Stimulated activated naive CD8-positive, alpha-beta T cell treated with anti-CD3 and anti-CD28 coated beads, Interleukin-15, amount 100 ng/mL, for 72 hours (primary cell): Measurements from ENCODE around the gene VWF.
A peak's percentile ranks its signal among the peaks of the same experiment; 100 is the strongest.
"Not testable (repeated sequence)": the region's sequence is repeated elsewhere in the genome, so short reads cannot be mapped to it uniquely, and the experiment has no call there.

ENCODE experiments used
- ATAC-seq: fragments of 150-1000 bp; cut with Tn5 transposase; 2 replicates; pipeline ENCODE4 v1.10.0; 2021; ENCODE audit warnings: mild to moderate bottlenecking, moderate library complexity
- DNase-seq, 2 donors: peaks; one replicate each; pipeline ENCODE4 v3.0.0; 2021 to 2022
- H3K27ac Mint-ChIP-seq, 2 donors: one replicate each; pipeline ENCODE4 v1.8.0; 2022; ENCODE audit warnings: mild to moderate bottlenecking in 2 of 2, mixed read lengths in 2 of 2, moderate library complexity in 2 of 2
- H3K27me3 Mint-ChIP-seq: one replicate; pipeline ENCODE4 v1.8.0; 2022; ENCODE audit warnings: mixed read lengths
- H3K4me1 Mint-ChIP-seq: one replicate; pipeline ENCODE4 v1.8.0; 2022; ENCODE audit warnings: mild to moderate bottlenecking, mixed read lengths
- H3K4me3 Mint-ChIP-seq, 2 donors: one replicate each; pipeline ENCODE4 v1.8.0; 2022; ENCODE audit warnings: mild to moderate bottlenecking in 2 of 2, mixed read lengths in 2 of 2, moderate library complexity in 1 of 2
- H3K9me3 Mint-ChIP-seq, 2 donors: one replicate each; pipeline ENCODE4 v1.8.0; 2022; ENCODE audit warnings: mixed read lengths in 2 of 2

Gene VWF

DNA sequence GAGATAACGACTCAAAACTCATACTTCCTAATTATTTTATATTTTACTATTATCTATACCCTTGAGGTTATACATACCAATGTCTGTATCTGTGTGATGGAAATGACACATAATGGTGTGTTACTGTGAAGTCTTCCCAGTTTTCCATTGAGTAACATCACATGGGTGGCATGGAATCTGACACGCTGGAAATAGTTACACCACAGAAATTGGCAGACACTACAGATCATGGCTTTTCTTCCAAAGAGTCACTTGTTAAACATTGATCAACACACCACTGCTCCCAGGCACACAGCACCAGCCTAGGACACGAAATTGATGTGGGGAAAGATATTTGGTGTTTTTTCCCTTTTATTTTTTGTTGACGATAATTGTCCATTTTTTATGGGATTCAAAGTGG is 33.0 kb upstream of the VWF start:
- Mint-ChIP-seq H3K27me3 (no peaks in the 10 kb centered on the region), H3K4me3 (no peak overlapping the region), H3K4me1 (peaks cover 25% of the 10 kb centered on the region), H3K27ac (peak overlapping the region in 1 of 2 donors; percentile 43), H3K9me3 (no peaks in the 10 kb centered on the region)
- DNase-seq (no peak), ATAC-seq (no peak)

DNA sequence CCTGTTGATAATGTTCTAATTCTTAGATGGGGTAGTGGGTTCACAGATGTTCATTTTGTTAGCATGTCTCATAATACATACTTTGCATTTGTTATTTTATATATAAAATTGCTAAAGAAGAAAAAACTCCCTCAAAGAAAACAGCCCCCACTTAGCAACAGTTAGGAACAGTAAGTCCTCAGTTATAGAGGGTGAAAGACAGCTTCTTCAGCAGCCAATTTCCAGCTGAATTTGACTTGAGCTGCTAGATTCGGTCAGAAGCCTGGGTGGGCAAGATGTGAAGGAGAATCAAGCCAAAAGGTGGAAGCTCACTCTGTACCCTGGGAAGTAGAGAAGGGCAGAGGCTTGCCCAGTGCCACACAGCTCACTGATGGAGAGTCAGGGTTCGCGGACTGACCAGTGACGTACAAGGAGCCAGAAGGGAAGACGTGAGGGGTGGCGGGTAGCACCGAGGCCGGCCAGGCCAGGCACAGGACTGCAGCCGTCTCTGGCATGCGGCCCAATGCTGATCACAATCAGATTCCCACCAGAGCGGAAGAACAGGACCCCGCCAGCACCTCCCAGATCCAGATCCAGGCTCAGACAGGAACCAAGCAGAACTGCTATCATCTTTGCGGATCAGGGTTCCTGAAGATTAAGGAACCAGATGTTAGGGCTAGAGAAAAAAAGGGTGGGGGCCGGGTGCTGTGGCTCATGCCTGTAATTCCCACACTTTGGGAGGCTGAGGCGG is 30.4 kb upstream of the VWF start:
- H3K9me3 Mint-ChIP-seq: no peaks in the 10 kb centered on the region
- no peaks in the 10 kb centered on the region for H3K27me3 Mint-ChIP-seq
- ATAC-seq (no peak), DNase-seq (no peak)
- H3K4me3 Mint-ChIP-seq: no peak overlapping the region
- H3K4me1 Mint-ChIP-seq: peaks cover 17% of the 10 kb centered on the region
- H3K27ac Mint-ChIP-seq: peak overlapping the region in 1 of 2 donors; percentile 81

DNA sequence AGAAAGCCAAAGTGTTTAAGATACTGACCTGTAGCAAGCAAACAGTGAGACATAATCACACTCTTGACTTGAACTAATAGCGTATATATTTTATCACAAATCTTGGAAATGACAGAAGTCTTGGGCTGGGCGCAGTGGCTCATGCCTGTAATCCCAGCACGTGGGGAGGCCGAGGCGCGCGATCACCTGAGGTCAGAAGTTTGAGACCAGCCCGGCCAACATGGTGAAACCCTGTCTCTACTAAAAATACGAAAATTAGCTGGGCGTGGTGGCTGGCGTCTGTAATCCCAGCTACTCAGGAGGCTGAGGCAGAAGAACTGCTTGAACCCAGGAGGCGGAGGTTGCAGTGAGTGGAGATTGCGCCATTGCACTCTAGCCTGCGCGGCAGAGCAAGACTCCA is 24.3 kb upstream of the VWF start:
- H3K4me1 Mint-ChIP-seq: peaks cover 25% of the 10 kb centered on the region
- H3K27ac Mint-ChIP-seq, ATAC-seq, H3K27me3 Mint-ChIP-seq, DNase-seq, H3K4me3 Mint-ChIP-seq, H3K9me3 Mint-ChIP-seq: not testable (repeated sequence)

DNA sequence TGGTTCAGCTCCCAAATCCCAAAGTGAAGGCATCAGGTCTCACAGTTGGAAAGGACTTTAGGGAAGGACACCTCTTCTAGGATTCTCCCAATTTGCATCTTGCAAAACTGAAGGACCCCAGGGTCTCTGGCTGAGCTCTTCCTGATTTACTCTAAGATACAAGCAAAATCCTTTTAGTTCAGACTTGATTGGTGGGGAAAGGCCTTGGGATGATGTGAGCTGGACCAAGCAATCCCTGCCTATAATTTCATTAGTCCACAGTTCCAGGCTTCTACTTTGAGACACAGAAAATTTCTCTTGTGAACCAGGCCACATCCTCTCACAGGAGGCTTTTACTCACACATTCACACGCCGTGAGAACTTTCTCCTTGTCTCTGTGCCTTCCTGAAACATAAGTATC is 23.6 kb upstream of the VWF start:
- no peak for DNase-seq
- Mint-ChIP-seq H3K9me3 (no peaks in the 10 kb centered on the region), H3K4me1 (peaks cover 27% of the 10 kb centered on the region), H3K27ac (peak overlapping the region in 1 of 2 donors; percentile 77), H3K4me3 (no peak overlapping the region), H3K27me3 (no peaks in the 10 kb centered on the region)
- no peak for ATAC-seq

DNA sequence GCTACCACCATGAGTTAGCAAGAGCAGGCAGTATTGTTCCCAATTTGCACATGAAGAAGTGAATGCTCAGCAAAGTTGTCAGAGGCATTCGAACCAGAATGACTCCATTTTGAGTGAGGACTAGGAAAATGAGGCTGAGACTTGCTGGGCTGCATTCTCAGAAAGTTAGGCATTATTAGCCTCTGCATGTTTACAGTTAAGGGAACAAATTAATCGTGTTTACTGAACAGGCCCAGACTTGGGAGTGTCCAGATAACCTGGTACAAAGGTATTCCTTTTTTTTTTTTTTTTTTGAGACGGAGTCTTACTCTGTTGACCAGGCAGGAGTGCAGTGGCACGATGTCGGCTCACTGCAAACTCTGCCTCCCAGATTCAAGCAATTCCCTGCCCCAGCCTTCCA is 22.5 kb upstream of the VWF start:
- Mint-ChIP-seq H3K27me3 (no peaks in the 10 kb centered on the region), H3K4me3 (no peak overlapping the region), H3K27ac (no peak overlapping the region), H3K4me1 (peaks cover 38% of the 10 kb centered on the region), H3K9me3 (no peaks in the 10 kb centered on the region)
- DNase-seq (no peak), ATAC-seq (no peak)

DNA sequence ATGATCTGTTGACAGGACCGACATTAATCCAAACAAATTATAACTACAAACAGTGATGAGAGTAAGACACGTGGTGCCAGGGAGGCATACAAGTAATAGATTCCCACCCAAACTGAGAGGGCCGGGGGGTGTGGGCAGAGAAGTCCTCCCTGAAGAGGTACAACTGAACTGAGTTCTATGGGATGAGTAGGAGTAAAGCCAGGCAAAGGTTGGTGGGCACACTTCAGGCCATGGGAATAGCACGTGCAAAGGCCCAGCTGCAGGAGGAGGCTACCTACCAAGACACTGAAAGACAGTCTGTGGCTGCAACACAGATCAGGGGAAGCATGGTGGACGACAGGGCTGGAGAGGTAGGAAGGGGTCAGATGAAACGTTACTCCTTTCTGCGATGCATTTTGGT is 22.0 kb upstream of the VWF start:
- Mint-ChIP-seq H3K27ac (no peak overlapping the region), H3K27me3 (no peaks in the 10 kb centered on the region), H3K4me1 (peaks cover 42% of the 10 kb centered on the region), H3K9me3 (no peaks in the 10 kb centered on the region), H3K4me3 (no peak overlapping the region)
- DNase-seq: no peak
- ATAC-seq: no peak

DNA sequence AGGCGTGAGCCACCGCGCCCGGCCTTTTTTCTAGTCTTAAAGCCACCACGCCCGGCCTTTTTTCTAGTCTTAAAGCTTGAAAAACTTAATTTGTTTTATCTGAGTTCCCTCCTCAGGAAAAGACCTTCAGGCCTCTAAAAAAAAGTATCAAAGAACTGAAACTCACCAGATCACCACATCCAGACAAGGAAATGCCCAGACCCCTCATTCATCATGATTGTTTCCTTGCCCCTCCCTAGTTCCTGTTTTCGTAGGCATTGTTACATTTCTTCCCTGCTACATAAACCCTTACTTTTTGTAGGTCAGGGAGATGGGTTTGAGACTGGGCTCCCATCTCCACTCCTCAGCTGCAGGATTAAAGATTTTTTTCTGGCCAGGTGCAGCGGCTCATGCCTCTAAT is 21.1 kb upstream of the VWF start:
- ATAC-seq: no peak
- Mint-ChIP-seq H3K27ac (peak overlapping the region; percentile 77 to 87), H3K4me1 (peaks cover 52% of the 10 kb centered on the region), H3K4me3 (peak overlapping the region; percentile 21 to 30), H3K27me3 (no peaks in the 10 kb centered on the region), H3K9me3 (no peaks in the 10 kb centered on the region)
- DNase-seq: no peak

DNA sequence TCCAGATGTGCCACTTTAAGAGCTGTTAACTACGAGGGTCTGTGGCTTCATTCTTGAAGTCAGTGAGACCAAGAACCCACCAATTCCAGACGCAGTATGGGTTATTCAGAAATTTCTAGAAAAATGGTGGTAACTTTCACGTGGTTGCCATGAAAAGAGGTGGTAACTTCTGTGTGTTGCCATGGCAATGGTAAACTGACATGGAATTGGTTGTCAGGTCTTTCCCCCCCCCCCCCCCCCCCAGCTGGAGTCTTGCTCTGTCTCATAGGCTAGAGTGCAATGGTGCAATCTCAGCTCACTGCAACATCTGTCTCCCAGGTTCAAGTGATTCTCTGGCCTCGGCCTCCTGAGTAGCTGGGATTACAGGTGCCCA is 18.8 kb upstream of the VWF start:
- H3K4me1 Mint-ChIP-seq: peaks cover 68% of the 10 kb centered on the region
- H3K27me3 Mint-ChIP-seq: no peaks in the 10 kb centered on the region
- ATAC-seq (no peak), DNase-seq (no peak)
- peak overlapping the region in 1 of 2 donors; percentile 56 for H3K4me3 Mint-ChIP-seq
- no peaks in the 10 kb centered on the region for H3K9me3 Mint-ChIP-seq
- H3K27ac Mint-ChIP-seq: peak overlapping the region in 1 of 2 donors; percentile 85

DNA sequence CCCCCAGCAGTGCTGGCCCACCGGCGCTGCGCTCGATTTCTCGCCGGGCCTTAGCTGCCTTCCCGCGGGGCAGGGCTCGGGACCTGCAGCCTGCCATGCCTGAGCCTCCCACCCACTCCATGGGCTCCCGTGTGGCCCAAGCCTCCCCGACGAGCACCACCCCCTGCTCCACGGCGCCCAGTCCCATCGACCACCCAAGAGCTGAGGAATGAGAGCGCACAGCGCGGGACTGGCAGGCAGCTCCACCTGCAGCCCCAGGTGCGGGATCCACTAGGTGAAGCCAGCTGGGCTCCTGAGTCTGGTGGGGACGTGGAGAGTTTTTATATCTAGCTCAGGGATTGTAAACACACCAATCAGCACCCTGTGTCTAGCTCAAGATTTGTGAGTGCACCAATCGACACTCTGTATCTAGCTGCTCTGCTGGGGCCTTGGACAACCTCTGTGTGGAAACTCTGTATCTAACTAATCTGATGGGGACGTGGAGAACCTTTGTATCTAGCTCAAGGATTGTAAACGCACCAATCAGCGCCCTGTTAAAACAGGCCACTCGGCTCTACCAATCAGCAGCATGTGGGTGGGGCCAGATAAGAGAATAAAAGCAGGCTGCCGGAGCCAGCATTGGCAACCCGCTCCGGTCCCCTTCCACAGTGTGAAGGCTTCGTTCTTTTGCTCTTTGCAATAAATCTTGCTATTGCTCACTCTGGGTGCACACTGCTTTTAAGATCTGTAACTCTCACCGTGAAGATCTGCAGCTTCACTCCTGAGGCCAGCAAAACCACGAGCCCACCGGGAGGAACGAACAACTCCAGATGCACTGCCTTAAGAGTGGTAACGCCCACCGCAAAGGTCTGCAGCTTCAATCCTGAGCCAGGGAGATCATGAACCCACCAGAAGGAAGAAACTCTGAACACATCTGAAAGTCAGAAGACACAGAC is 18.2 kb upstream of the VWF start:
- DNase-seq, H3K9me3 Mint-ChIP-seq, H3K27me3 Mint-ChIP-seq, ATAC-seq: not testable (repeated sequence)
- Mint-ChIP-seq H3K4me1 (peaks cover 66% of the 10 kb centered on the region), H3K27ac (peak overlapping the region in 1 of 2 donors; percentile 35), H3K4me3 (peak overlapping the region in 1 of 2 donors; percentile 56)

DNA sequence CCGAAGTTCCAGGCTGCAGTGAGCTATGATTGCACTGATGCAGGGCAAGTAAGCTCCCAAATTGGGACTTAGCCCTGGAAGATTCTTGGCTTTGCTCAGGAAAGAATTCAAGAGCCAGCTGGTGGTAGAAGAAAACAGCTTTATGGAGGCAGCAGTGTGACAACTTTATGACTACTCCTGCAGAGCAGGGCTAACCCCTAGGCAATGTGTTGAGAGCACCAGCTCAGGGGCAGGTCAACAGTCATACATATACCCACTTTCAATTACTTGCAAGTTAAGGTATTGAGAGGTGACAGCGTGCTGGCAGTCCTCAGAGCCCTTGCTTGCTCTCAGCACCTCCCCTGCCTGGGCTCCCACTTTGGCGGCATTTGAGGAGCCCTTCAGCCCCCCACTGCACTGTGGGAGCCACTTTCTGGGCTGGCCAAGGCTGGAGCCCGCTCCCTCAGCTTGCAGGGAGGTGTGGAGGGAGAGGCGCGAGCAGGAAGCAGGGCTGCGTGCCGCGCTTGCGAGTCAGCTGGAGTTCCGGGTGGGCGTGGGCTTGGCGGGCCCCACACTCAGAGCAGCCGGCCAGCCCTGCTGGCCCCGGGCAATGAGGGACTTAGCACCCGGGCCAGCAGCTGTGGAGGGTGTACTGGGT is 17.4 kb upstream of the VWF start:
- H3K27me3 Mint-ChIP-seq, H3K9me3 Mint-ChIP-seq, DNase-seq: not testable (repeated sequence)
- peak overlapping the region; percentile 98 for H3K27ac Mint-ChIP-seq
- H3K4me3 Mint-ChIP-seq: peak overlapping the region in 1 of 2 donors; percentile 64
- H3K4me1 Mint-ChIP-seq: peaks cover 66% of the 10 kb centered on the region
- peak; percentile 60 for ATAC-seq

DNA sequence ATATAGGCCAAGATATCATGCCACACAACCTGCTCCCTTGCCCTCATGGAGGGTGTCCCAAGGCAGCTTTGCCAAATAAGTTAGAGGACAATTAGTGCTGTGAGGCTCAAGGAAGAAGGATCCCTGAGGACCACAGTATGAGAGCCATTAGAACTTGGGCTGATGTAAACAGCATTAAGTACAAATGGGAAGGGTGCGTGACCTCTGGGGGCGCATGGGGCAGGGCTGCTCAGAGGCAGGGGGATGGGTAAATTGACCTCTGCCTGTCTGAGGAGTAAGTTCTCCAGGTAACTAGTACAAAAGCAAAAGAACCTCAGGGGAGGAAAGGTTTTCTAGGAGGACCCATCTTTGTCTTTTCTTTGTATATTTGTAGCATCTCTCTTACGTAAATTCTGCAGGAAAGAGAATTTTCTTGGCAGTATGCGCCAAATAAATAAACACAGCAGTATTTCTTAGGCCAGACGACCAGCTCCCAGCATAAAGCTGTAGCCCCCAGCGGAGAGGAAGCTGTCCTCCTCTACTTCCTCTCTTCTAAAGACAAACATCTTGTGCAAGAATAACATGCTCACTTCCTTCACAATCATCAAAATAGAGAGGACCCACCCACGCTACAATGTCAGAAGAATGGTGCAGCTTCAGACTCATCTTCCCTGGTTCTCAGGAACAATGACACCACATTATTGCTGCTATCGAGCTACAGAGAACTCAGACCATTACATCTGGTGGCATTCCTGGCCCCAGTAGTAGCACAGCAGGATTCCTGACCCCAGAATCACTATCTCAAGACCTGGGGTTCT is 16.4 kb upstream of the VWF start:
- H3K27me3 Mint-ChIP-seq: no peaks in the 10 kb centered on the region
- ATAC-seq (peak; percentile 74), DNase-seq (peak in 1 of 2 donors; percentile 25)
- peak overlapping the region; percentile 98 for H3K27ac Mint-ChIP-seq
- H3K4me3 Mint-ChIP-seq: peak overlapping the region; percentile 64 to 78
- peaks cover 5 to 8% of the 10 kb centered on the region in 2 donors for H3K9me3 Mint-ChIP-seq
- peaks cover 58% of the 10 kb centered on the region for H3K4me1 Mint-ChIP-seq

DNA sequence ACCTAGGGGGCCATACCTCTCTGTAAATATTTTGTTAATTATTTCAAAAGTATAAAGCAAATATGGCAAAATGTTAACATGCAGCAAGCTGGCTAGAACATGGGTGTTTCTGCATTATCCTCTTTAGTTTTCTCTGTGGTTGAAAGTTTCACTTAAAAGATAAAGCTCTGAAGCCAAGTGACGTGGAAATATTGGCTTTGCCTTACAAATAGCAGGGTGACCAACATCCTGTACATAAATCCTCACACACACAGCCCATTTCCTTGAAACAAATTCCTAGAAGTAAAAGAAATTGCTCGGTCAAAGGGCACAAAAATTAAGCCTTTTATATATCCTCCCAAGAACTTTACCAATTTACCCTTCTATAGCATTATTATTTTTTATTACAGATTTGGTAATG is 10.6 kb upstream of the VWF start:
- ATAC-seq (no peak), DNase-seq (no peak)
- no peaks in the 10 kb centered on the region for H3K27me3 Mint-ChIP-seq

DNA sequence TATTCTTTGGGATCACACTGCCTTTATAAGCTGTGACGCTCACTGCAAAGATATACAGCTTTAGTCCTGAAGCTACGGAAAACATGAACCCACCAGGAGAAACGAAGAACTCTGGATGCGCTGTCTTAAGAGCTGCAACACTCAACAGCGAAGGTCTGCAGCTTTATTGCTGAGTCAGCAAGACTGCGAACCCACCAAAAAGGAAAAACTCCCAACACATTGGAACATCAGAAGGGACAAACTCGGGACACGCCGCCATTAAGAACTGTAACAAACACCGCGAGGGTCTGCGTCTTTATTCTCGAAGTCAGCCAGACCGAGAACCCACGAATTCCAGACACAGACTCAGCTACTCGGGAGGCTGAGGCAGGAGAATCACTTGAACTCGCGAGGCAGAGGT is 9.2 kb upstream of the VWF start:
- no peak for ATAC-seq
- no peaks in the 10 kb centered on the region for H3K27me3 Mint-ChIP-seq
- no peak overlapping the region for H3K4me3 Mint-ChIP-seq

More for the DNA sequence above, 10.6 kb upstream of the VWF start:
- peaks cover 30% of the 10 kb centered on the region for H3K4me1 Mint-ChIP-seq
- H3K27ac Mint-ChIP-seq: no peak overlapping the region
- H3K4me3 Mint-ChIP-seq: no peak overlapping the region
- H3K9me3 Mint-ChIP-seq: peaks cover 5 to 8% of the 10 kb centered on the region in 2 donors

DNA sequence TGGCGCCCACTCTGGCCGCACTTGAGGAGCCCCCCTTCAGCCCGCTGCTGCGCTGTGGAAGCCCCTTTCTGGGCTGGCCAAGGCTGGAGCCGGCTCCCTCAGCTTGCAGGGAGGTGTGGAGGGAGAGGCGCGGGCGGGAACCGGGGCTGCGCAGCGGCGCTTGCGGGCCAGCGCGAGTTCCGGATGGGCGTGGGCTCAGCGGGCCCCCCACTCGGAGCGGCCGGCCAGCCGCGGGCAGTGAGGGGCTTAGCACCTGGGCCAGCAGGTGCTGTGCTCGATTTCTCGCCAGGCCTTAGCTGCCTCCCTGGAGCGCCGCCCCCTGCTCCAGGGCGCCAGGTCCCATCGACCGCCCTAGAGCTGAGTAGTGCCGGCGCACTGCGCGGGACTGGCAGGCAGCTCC is 8.0 kb upstream of the VWF start:
- Mint-ChIP-seq H3K27me3 (no peaks in the 10 kb centered on the region), H3K9me3 (peaks cover 5 to 7% of the 10 kb centered on the region in 2 donors), H3K4me1 (peaks cover 10% of the 10 kb centered on the region), H3K4me3 (no peak overlapping the region), H3K27ac (no peak overlapping the region)
- DNase-seq (no peak), ATAC-seq (no peak)

More for the DNA sequence above, 9.2 kb upstream of the VWF start:
- Mint-ChIP-seq H3K4me1 (peaks cover 18% of the 10 kb centered on the region), H3K9me3 (peaks cover 5 to 8% of the 10 kb centered on the region in 2 donors), H3K27ac (no peak overlapping the region)
- no peak for DNase-seq

DNA sequence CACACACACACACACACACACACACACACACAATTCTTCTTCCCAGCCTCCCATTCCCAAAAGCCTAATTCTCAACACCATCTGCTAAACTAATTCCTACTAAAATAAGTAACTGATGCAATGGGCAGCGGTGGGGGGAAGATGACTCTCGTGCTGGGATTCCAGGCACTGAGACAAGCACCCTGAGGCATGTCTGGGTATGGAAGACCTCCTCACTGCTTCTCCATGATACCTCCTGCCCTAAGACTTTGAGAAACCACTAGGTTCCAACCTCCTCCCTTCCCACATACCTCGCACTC is 789 bp upstream of the VWF start:
- DNase-seq: no peak
- Mint-ChIP-seq H3K27me3 (no peaks in the 10 kb centered on the region), H3K27ac (no peak overlapping the region), H3K4me3 (no peak overlapping the region), H3K4me1 (no peaks in the 10 kb centered on the region), H3K9me3 (no peaks in the 10 kb centered on the region)
- ATAC-seq: no peak
